Astrocyte (in vitro differentiated cells and primary cell): ENCODE results near the gene IGF2R. TPM values are rescaled to one million over a fixed set of nuclear protein-coding genes. Genes with fewer than 3 reads are reported as not detected.

Source experiments
- DNase-seq: peaks from one replicate; pipeline ENCODE4 v3.0.0-alpha.2; 2010; ENCODE audit warnings: low read depth
- FAIRE-seq: peaks from 2 replicates; lab custom pipeline; 2011; peaks lifted over from hg19 to GRCh38; lab: Jason Lieb, UNC
- H2AFZ ChIP-seq: 2 replicates; pipeline ENCODE4 v1.6.0; 2012; ENCODE audit warnings: low read depth, low read length, inconsistent platforms
- H3K27ac ChIP-seq: 2 replicates; pipeline ENCODE4 v1.5.1; 2011; ENCODE audit warnings: low read depth, low read length, inconsistent platforms
- H3K27me3 ChIP-seq: 2 replicates; pipeline ENCODE4 v1.6.0; 2011; ENCODE audit warnings: low read length, inconsistent platforms; ENCODE audit not compliant: insufficient read depth
- H3K36me3 ChIP-seq: 2 replicates; pipeline ENCODE4 v1.5.1; 2011; ENCODE audit warnings: low read length, inconsistent platforms; ENCODE audit not compliant: insufficient read depth
- H3K4me1 ChIP-seq: 2 replicates; pipeline ENCODE4 v1.5.1; 2011; ENCODE audit warnings: low read length, inconsistent platforms; ENCODE audit not compliant: insufficient read depth
- H3K4me2 ChIP-seq: 2 replicates; pipeline ENCODE4 v1.6.0; 2012; ENCODE audit warnings: low read length, inconsistent platforms
- H3K4me3 ChIP-seq: 2 replicates; pipeline ENCODE4 v1.5.1; 2011; ENCODE audit warnings: low read depth, mild to moderate bottlenecking, low read length, inconsistent platforms; ENCODE audit not compliant: insufficient read depth
- H3K79me2 ChIP-seq: 2 replicates; pipeline ENCODE4 v1.6.0; 2012; ENCODE audit warnings: mild to moderate bottlenecking, low read length, inconsistent platforms; ENCODE audit not compliant: insufficient read depth
- H3K9ac ChIP-seq: 2 replicates; pipeline ENCODE4 v1.6.0; 2012; ENCODE audit warnings: mild to moderate bottlenecking, low read length, inconsistent platforms
- H3K9me3 ChIP-seq: 2 replicates; pipeline ENCODE4 v1.5.1; 2012; ENCODE audit warnings: low read depth, mild to moderate bottlenecking, low read length, inconsistent platforms; ENCODE audit not compliant: insufficient read depth
- H4K20me1 ChIP-seq: 2 replicates; pipeline ENCODE4 v1.6.0; 2012; ENCODE audit warnings: low read length, inconsistent platforms; ENCODE audit not compliant: insufficient read depth
- H3K27ac Mint-ChIP-seq: one replicate; pipeline ENCODE4 v1.8.0; 2021; ENCODE audit warnings: mild to moderate bottlenecking, mixed read lengths; ENCODE audit not compliant: unreplicated experiment
- H3K27me3 Mint-ChIP-seq: one replicate; pipeline ENCODE4 v1.8.0; 2021; ENCODE audit warnings: low read depth, mixed read lengths; ENCODE audit not compliant: unreplicated experiment
- H3K36me3 Mint-ChIP-seq: one replicate; pipeline ENCODE4 v1.8.0; 2021; ENCODE audit warnings: low read depth, mixed read lengths; ENCODE audit not compliant: unreplicated experiment
- H3K4me1 Mint-ChIP-seq: one replicate; pipeline ENCODE4 v1.8.0; 2021; ENCODE audit warnings: low read depth, mixed read lengths; ENCODE audit not compliant: unreplicated experiment
- H3K4me3 Mint-ChIP-seq: one replicate; pipeline ENCODE4 v1.8.0; 2021; ENCODE audit warnings: mild to moderate bottlenecking, moderate library complexity, mixed read lengths; ENCODE audit not compliant: unreplicated experiment
- H3K9me3 Mint-ChIP-seq: one replicate; pipeline ENCODE4 v1.8.0; 2021; ENCODE audit warnings: mild to moderate bottlenecking, mixed read lengths; ENCODE audit not compliant: unreplicated experiment
- EZH2 ChIP-seq: IDR thresholded peaks from 2 replicates; pipeline ENCODE4 v1.6.1; 2012; ENCODE audit warnings: mild to moderate bottlenecking, low read length, inconsistent platforms; ENCODE audit not compliant: insufficient read depth
- total RNA-seq: library from RNA; stranded (reverse); gene quantifications from 2 replicates; pipeline ENCODE4 v1.2.1, GENCODE V29; 2021
- TF ChIP-seq, protein P1 (sequence below): IDR thresholded peaks from 2 replicates; pipeline ENCODE4 v1.5.1; 2011; ENCODE audit warnings: low read depth, mild to moderate bottlenecking, inconsistent platforms, low read length, moderate library complexity; ENCODE audit not compliant: insufficient read depth

Gene IGF2R
- total RNA-seq, 1 donor from 2014 or later, result 173 TPM

DNA sequence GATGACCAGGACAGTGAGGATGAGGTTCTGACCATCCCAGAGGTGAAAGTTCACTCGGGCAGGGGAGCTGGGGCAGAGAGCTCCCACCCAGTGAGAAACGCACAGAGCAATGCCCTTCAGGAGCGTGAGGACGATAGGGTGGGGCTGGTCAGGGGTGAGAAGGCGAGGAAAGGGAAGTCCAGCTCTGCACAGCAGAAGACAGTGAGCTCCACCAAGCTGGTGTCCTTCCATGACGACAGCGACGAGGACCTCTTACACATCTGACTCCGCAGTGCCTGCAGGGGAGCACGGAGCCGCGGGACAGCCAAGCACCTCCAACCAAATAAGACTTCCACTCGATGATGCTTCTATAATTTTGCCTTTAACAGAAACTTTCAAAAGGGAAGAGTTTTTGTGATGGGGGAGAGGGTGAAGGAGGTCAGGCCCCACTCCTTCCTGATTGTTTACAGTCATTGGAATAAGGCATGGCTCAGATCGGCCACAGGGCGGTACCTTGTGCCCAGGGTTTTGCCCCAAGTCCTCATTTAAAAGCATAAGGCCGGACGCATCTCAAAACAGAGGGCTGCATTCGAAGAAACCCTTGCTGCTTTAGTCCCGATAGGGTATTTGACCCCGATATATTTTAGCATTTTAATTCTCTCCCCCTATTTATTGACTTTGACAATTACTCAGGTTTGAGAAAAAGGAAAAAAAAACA, 136.1 kb downstream of the IGF2R start:
- peaks cover 36% of the 10 kb centered on the region for H3K36me3 Mint-ChIP-seq
- Histone ChIP-seq H3K27me3 (no peaks in the 10 kb centered on the region), H2AFZ (no peak overlapping the region), H3K4me3 (no peak overlapping the region), H3K9ac (no peak overlapping the region), H3K27ac (no peak overlapping the region), H3K4me2 (no peak overlapping the region), H4K20me1 (no peaks in the 10 kb centered on the region), H3K36me3 (peaks cover 24% of the 10 kb centered on the region), H3K79me2 (no peaks in the 10 kb centered on the region), H3K4me1 (no peaks in the 10 kb centered on the region), H3K9me3 (no peaks in the 10 kb centered on the region)
- TF ChIP-seq, protein P1, sequence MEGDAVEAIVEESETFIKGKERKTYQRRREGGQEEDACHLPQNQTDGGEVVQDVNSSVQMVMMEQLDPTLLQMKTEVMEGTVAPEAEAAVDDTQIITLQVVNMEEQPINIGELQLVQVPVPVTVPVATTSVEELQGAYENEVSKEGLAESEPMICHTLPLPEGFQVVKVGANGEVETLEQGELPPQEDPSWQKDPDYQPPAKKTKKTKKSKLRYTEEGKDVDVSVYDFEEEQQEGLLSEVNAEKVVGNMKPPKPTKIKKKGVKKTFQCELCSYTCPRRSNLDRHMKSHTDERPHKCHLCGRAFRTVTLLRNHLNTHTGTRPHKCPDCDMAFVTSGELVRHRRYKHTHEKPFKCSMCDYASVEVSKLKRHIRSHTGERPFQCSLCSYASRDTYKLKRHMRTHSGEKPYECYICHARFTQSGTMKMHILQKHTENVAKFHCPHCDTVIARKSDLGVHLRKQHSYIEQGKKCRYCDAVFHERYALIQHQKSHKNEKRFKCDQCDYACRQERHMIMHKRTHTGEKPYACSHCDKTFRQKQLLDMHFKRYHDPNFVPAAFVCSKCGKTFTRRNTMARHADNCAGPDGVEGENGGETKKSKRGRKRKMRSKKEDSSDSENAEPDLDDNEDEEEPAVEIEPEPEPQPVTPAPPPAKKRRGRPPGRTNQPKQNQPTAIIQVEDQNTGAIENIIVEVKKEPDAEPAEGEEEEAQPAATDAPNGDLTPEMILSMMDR, result no peak
- TF ChIP-seq EZH2, result no peak
- no peaks in the 10 kb centered on the region for H3K27me3 Mint-ChIP-seq
- DNase-seq (no peak), FAIRE-seq (no peak)
- H3K4me3 Mint-ChIP-seq, result no peak overlapping the region
- no peak overlapping the region for H3K27ac Mint-ChIP-seq
- no peaks in the 10 kb centered on the region for H3K4me1 Mint-ChIP-seq
- peaks cover 3% of the 10 kb centered on the region for H3K9me3 Mint-ChIP-seq

DNA sequence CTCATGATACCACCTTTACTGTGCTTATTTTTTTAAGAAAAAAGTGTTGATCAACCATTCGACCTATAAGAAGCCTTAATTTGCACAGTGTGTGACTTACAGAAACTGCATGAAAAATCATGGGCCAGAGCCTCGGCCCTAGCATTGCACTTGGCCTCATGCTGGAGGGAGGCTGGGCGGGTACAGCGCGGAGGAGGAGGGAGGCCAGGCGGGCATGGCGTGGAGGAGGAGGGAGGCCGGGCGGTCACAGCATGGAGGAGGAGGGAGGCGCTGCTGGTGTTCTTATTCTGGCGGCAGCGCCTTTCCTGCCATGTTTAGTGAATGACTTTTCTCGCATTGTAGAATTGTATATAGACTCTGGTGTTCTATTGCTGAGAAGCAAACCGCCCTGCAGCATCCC, 137.1 kb downstream of the IGF2R start:
- no peaks in the 10 kb centered on the region for H4K20me1 ChIP-seq
- no peaks in the 10 kb centered on the region for H3K4me1 ChIP-seq
- H3K27me3 ChIP-seq, result no peaks in the 10 kb centered on the region
- Mint-ChIP-seq H3K27ac (no peak overlapping the region), H3K9me3 (peaks cover 3% of the 10 kb centered on the region), H3K4me3 (no peak overlapping the region), H3K27me3 (no peaks in the 10 kb centered on the region), H3K36me3 (peaks cover 34% of the 10 kb centered on the region), H3K4me1 (peaks cover 5% of the 10 kb centered on the region)
- TF ChIP-seq, protein P1, result no peak
- no peak for TF ChIP-seq EZH2
- FAIRE-seq (no peak), DNase-seq (no peak)
- H3K36me3 ChIP-seq, result peaks cover 24% of the 10 kb centered on the region
- H3K27ac ChIP-seq, result no peak overlapping the region
- H3K79me2 ChIP-seq, result no peaks in the 10 kb centered on the region
- H3K4me2 ChIP-seq, result no peak overlapping the region
- no peak overlapping the region for H3K9ac ChIP-seq
- no peak overlapping the region for H2AFZ ChIP-seq
- H3K9me3 ChIP-seq, result no peaks in the 10 kb centered on the region
- no peak overlapping the region for H3K4me3 ChIP-seq

DNA sequence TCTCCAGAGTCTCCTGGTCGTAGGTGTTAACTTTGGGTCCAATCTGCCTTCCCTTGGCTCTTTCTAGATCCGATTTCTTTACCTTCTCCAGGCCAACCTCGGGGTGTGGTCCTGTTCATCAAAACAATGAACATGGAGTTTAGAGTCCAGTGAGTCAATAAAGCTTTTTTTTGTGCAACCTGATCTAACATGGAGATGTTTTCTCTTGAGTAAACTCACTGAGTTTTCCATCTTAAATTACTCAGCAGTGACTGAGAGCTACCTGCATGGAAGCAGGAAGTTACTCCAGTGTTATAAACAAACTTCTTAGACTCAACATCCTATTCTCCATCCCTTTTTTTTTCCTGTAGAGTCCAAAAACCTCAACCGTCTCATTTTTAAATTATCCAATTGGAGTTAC, 137.8 kb downstream of the IGF2R start:
- DNase-seq (no peak), FAIRE-seq (no peak)
- no peak overlapping the region for H3K27ac Mint-ChIP-seq
- Histone ChIP-seq H2AFZ (no peak overlapping the region), H4K20me1 (no peaks in the 10 kb centered on the region), H3K79me2 (no peaks in the 10 kb centered on the region), H3K36me3 (peaks cover 22% of the 10 kb centered on the region), H3K9ac (no peak overlapping the region), H3K4me2 (no peak overlapping the region), H3K4me1 (no peaks in the 10 kb centered on the region), H3K9me3 (no peaks in the 10 kb centered on the region), H3K27me3 (no peaks in the 10 kb centered on the region), H3K27ac (no peak overlapping the region), H3K4me3 (no peak overlapping the region)
- peaks cover 5% of the 10 kb centered on the region for H3K4me1 Mint-ChIP-seq
- no peak for TF ChIP-seq EZH2
- H3K27me3 Mint-ChIP-seq, result no peaks in the 10 kb centered on the region
- peaks cover 31% of the 10 kb centered on the region for H3K36me3 Mint-ChIP-seq
- H3K4me3 Mint-ChIP-seq, result no peak overlapping the region
- peaks cover 3% of the 10 kb centered on the region for H3K9me3 Mint-ChIP-seq
